AG04450 (cell line): Measurements from ENCODE around the gene ACYP1. TPM values are rescaled to one million over a fixed set of nuclear protein-coding genes. Genes with fewer than 3 reads are reported as not detected.

ENCODE experiments used
- CTCF ChIA-PET: fragments of 300-600, 350-600 bp; formaldehyde crosslinking; extraction: SDS; loops from one replicate; lab custom pipeline; 2022; ENCODE audit warnings: antibody characterized with exemption, inconsistent platforms; lab: Charles Lee
- POLR2A ChIA-PET: fragments of 350-600 bp; formaldehyde crosslinking; extraction: SDS; loops from one replicate; lab custom pipeline; 2021; ENCODE audit warnings: antibody characterized with exemption, inconsistent platforms; lab: Yijun Ruan, JAX
- DNase-seq: peaks from one replicate; pipeline ENCODE4 v3.0.0-alpha.2; 2011; ENCODE audit warnings: low read depth, low spot score
- H3K27ac ChIP-seq: one replicate; pipeline ENCODE4 v1.5.1; 2012; ENCODE audit warnings: low read depth, low read length, control low read depth
- H3K27me3 ChIP-seq: one replicate; pipeline ENCODE4 v1.6.0; 2012; ENCODE audit warnings: low read length; ENCODE audit not compliant: control insufficient read depth, insufficient read depth
- H3K4me3 ChIP-seq: 2 replicates; pipeline ENCODE4 v1.5.1; 2011; ENCODE audit warnings: mild to moderate bottlenecking, low read depth, low read length, control low read depth
- H3K9me3 ChIP-seq: 2 replicates; pipeline ENCODE4 v1.5.1; 2012; ENCODE audit warnings: low read length; ENCODE audit not compliant: control insufficient read depth, insufficient read depth
- CTCF ChIP-seq: IDR thresholded peaks from 2 replicates; pipeline ENCODE4 v1.5.1; 2011; ENCODE audit warnings: low read depth, low read length, control low read depth, inconsistent platforms
- polyA plus RNA-seq: library from polyadenylated mRNA; depleted of rRNA; stranded (reverse); fragments of >200 nt; gene quantifications from 2 replicates; pipeline ENCODE4 v1.2.3, GENCODE V29; 2011; rRNA removed
- small RNA-seq: library from RNA; depleted of rRNA; stranded (forward); fragments of <200 nt; gene quantifications from one replicate; pipeline ENCODE3, GENCODE V24; 2012; ENCODE audit warnings: low read depth; ENCODE audit not compliant: insufficient read length

The ACYP1 gene
- polyA plus RNA-seq, 1 experiment: 18.4 TPM

DNA sequence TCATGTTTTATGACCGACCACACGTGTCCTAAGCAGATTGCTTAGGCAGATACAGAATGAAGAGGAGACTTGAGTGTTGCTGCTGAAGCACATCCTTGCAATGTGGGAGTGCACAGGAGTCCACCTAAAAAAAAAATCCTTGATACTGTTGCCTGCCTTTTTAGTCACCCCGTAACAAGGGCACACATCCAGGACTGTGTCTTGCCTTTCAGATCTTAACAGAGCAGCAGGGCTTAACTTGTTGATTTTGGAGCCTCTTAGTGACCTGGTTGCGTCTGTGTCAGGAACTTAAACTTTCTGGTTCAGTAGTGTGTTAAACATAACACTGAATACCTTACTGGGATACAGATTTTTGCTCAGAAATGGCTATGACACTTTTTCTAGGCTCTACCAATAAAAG lies 54.6 kb downstream of the ACYP1 start:
- DNase-seq: no peak
- CTCF ChIA-PET: no interaction called here

DNA sequence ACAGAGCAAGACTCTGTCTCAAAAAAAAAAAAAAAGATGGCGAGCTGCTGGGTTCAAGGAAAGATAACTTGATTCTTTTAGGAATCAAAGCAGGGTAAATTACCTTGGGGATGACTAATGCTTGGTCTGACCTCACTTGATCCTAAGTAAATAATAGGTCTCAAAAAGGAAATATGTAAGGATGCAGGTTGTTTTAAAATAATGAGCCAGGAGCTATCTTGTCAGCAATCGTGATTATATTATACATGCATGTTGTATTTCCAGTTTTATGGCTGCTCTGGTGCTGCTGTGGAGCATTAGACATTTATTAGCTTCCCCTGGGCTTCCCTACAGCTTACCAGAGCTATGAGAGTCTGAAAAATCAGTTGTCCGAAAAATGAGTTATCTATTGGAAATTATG lies 58.5 kb downstream of the ACYP1 start:
- no peak for TF ChIP-seq CTCF
- ChIA-PET CTCF (interaction anchor here (2.1 kb wide), 1 partner anchor 83 kb away, joined by 4 read pairs; no protein-coding TSS in a partner anchor), POLR2A (no interaction called here)
- Histone ChIP-seq H3K27me3 (no peaks in the 10 kb centered on the region), H3K9me3 (no peaks in the 10 kb centered on the region), H3K4me3 (no peak overlapping the region), H3K27ac (no peak overlapping the region)
- no peak for DNase-seq

More for the DNA sequence above, 54.6 kb downstream of the ACYP1 start:
- TF ChIP-seq CTCF: no peak
- H3K4me3 ChIP-seq: no peak overlapping the region
- H3K27me3 ChIP-seq: no peaks in the 10 kb centered on the region
- no peak overlapping the region for H3K27ac ChIP-seq
- POLR2A ChIA-PET: no interaction called here
- H3K9me3 ChIP-seq: no peaks in the 10 kb centered on the region

GRCh38 chr14:75003250-75004027 lies 60.4 kb downstream of the ACYP1 start:
- ChIA-PET CTCF (interaction anchor here (1.3 to 1.9 kb wide), 3 partner anchors 58 to 142 kb away, joined by 4 to 7 read pairs (median 6); no protein-coding TSS in a partner anchor), POLR2A (interaction anchor here (1.6 kb wide), 1 partner anchor 62 kb away, joined by 3 read pairs; no protein-coding TSS in a partner anchor)
- Histone ChIP-seq H3K27ac (no peak overlapping the region), H3K27me3 (no peaks in the 10 kb centered on the region), H3K9me3 (no peaks in the 10 kb centered on the region), H3K4me3 (peak overlapping the region; percentile 91)
- no peak for DNase-seq
- TF ChIP-seq CTCF: no peak

Small RNA genes lying within 50 kb of the gene (small RNA-seq; reads per million reads assigned to genes)
- gene RNU6-689P: not detected

Other genes with a start within 250 kb of the ACYP1 start
- gene PROX2, start 187.9 kb downstream of the ACYP1 start, polyA plus RNA-seq: not detected in 2 replicates
- 148 and 150 TPM in 2 replicates for gene DLST, start 182.1 kb downstream of the ACYP1 start, polyA plus RNA-seq
- 0.37 and 0.64 TPM in 2 replicates for gene RPS6KL1, start 140.8 kb downstream of the ACYP1 start, polyA plus RNA-seq
- gene PGF, start 108.4 kb downstream of the ACYP1 start, polyA plus RNA-seq: 0.55 and 0.63 TPM in 2 replicates
- 78.3 and 82.5 TPM in 2 replicates for gene EIF2B2, start 61.1 kb downstream of the ACYP1 start, polyA plus RNA-seq
- gene MLH3, start 12.6 kb downstream of the ACYP1 start, polyA plus RNA-seq: 14.0 and 16.2 TPM in 2 replicates
- 0.45 and 0.73 TPM in 2 replicates for gene ZC2HC1C, start 5.6 kb upstream of the ACYP1 start, polyA plus RNA-seq
- gene NEK9, start 63.0 kb upstream of the ACYP1 start, polyA plus RNA-seq: 72.4 and 82.3 TPM in 2 replicates
- 406 and 414 TPM in 2 replicates for gene TMED10, start 112.6 kb upstream of the ACYP1 start, polyA plus RNA-seq
- 30.6 and 55.8 TPM in 2 replicates for gene FOS, start 214.8 kb upstream of the ACYP1 start, polyA plus RNA-seq